SIG-M5 treated with dmso at 0.1 percent for 504 hours (cell line): Measurements from ENCODE around the gene NTF3.

ENCODE experiments used
- DNase-seq: peaks from one replicate; lab custom pipeline; 2025; ENCODE audit not compliant: unreplicated experiment; lab: John Stamatoyannopoulos, UW

NTF3 gene

DNA sequence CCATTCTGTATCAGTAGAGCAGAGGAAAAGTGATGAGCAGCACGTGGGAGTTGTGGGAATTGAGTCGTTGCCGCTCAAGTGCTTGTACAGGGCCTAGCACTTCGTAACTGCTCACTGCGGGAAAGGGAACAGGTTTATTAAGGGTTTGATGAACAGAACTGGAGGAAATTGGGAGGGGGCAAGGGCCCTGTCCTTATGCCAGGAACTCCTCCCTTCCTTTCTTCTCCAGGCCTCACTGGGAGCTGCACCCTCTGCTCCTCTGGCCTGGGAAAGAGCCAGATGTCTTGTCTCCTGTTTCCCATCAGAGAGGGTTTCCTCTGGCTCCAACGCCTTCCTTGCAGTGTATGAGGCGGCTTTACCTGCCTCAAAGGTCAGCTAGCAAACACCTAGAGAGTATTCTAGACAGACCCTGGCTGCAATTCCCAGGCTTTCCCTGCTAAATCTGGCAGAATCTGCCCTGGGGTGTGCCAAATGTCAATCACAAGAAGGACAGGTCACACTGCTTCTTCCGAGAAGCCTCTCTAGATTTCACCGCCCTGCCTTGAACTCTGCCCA is 78.4 kb downstream of the NTF3 start:
- no peak for DNase-seq

DNA sequence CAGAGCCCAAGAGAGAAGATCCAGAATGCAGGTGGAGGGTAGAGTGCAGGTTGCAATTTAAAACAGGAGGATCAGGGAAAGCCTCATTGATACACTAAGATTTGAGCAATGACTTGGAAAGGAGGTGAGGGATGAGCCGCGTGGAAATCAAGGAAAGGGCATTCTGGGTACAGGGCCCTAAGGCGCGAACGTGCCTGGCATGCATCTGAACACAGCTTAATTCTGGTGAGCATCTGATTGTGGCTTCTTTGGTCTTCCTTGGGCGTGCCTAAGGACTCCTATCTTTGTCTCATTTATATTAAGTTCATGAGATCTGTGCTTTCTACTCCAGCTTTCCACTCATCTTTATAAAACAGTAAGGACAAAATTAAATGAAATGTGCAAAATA is 79.3 kb downstream of the NTF3 start:
- no peak for DNase-seq

DNA sequence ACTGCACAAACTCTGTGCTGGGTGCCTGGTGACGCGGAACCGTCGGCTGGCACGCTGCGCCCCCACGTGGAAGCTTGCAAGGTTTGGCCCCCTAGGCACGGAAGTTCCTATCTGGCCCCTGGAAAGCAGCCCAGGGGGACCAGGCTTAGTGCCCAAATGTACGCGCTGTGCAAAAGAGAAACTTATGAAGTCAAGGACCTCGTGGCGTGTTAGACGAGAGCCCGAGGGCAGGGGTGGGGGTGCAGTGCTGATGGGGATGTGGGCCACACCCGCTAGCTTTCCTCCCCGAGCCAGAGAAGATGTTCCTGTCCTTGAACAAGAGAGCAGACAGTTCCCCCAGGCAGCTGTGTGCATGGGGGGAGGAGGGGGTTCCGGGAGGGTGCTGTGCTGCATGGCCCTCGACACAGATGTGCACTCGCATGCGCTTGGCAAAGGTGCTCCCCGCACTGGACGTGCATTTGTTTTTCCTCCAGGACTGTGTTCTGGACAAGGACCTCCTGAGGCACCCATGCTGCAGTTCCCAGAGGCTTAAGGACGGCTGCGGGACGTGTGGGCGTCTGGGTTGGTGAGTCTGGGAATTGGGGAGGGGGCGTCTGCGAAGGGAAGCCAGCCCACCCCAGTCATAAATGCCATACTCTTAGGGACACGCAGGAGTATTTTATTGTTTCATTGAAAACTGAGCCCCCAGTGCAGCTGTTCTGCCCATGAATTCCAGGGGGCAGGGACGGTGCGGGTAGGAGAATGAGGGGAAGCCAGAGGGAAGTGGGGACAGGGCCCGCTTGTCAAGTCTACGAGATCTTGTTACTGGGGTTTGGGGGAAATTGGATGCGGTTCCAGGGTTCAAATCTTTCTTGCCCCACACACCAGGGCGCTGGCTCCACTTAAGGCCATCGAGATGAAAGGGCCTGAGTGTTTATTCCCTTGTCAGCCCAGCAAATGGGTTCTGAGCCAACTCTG is 80.0 kb downstream of the NTF3 start:
- no peak for DNase-seq

DNA sequence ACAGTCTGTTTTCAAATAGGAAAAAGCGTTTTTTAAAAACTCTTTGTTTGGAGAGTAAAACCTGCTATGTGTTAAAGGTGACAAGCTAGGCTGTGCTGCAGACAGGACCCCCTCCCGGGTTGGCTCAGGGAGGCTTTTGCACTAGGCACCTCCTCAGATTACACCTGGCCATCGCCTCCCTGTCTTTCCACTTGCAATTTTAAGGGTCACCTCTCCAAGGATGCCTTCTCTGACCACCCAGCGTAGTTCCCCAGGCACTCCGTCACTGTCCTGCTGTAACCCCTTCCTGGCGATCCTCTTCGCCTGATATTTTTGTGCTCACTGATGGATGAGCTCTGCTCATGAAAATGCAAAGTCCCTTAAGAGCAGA is 80.7 kb downstream of the NTF3 start:
- no peak for DNase-seq

DNA sequence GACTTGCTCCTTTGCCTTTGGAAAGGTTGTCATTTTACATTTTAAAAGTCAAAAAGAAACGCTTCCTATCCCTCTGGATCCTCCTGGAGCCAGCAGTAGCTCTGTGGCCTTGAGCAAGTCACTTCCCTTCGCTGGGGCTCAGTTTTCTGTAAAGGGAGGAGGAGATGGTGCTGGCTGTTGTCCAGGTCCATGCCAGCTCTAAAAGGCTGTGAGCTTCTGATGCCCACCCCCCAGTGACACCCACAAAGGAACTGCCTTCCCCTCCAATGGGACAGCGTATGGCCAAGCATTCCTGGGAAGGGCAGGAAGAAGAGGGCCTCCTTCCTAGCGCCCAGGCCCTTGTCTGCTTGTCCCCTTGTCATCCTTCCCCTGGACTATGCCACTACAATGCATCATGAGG is 81.5 kb downstream of the NTF3 start:
- DNase-seq, result no peak

DNA sequence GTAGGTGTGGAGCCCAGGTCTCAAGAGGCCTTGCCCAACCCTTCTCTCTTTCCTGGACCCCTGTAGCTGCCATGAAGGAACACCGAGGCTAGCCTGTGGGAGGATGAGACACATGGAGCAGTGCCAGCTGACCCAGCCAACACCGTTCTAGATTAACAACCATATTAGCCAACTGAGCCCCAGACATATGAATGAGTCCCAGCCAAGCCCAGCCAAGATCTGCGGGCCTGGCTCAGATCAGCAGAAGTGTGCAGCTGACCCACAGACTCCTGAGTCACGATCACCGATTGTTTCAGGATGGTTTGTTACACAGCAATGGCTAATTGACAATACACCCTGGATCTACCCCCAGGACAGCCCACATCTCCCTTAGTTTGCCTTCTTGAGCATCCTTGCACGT is 82.1 kb downstream of the NTF3 start:
- DNase-seq, result no peak

DNA sequence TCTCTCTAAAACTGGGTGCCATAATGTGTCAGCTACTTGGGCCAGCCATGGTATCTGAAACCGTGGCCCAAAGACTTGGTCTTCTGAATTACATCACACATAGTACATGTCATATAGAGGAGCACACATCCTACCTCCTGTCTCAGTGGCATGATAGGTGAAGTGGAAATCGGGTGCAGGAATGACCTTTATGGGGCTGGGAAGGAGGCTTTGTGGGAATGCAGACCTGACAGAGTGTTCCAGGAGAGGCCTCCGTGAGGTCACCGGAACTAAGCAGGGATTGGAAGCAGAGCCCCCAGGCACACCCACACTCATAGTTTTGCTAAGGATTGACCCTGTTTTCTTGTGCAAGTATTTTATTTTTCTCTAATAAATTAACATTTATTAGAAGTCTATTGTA is 82.6 kb downstream of the NTF3 start:
- DNase-seq, result no peak

DNA sequence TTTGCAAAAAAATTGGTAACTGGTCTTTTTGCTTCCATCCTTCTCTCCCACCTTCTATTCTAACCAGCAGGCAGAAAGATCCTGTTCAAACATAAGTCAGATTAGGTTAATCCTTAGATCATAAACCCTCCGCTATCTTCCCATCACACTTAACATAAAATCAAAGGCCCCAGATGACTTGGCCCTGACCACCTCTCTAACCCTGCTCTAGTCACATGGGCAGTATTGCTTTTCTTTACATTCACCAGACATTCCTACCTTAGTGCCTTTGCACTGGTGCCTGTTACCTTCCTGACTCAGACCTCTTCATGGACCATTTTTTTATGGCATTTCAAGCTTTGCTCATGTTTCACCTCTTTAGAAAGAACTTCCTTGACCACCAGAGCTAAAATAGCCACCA is 83.5 kb downstream of the NTF3 start:
- DNase-seq, result no peak

DNA sequence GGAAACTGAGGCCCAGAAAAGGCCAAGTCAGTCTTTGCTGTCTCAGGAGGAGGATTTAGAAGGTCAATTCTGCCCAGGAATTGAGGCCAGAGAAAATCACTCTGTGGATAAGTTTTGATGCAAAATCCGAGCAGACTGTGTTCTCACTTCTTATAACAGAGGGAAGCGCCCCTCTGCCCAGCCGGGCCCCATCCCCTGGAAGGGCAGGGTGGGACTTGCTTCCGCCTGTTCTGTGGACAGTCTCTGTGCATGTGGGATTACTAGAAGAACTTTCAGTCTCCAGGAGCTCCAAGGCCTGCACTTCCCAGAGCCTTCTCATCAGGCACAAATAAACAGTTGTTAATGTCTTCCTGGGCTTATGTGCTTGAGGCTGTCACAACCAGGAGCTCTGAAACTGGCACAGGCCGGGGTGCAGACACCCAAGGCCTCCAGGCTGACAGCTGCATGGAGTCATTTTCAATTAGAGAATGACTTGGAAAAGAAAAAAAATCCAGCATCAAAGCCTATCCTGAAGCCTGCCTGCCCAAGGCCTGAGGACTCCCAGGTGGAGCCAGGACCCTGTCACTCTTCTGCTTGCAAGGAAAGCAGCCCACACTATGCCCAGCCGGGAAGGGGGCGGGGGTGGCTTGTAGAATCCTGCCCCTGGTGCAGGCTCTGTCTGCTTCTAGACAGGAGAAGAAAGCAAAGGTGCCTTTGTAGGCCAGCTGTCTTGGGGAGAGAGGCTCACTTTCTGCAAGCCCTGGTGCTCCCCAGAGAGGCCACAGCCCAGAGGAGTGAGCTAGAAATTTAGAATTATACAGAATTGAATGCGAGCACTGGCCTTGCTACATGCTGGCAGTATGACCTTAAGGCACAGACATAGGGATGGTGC is 84.7 kb downstream of the NTF3 start:
- no peak for DNase-seq

DNA sequence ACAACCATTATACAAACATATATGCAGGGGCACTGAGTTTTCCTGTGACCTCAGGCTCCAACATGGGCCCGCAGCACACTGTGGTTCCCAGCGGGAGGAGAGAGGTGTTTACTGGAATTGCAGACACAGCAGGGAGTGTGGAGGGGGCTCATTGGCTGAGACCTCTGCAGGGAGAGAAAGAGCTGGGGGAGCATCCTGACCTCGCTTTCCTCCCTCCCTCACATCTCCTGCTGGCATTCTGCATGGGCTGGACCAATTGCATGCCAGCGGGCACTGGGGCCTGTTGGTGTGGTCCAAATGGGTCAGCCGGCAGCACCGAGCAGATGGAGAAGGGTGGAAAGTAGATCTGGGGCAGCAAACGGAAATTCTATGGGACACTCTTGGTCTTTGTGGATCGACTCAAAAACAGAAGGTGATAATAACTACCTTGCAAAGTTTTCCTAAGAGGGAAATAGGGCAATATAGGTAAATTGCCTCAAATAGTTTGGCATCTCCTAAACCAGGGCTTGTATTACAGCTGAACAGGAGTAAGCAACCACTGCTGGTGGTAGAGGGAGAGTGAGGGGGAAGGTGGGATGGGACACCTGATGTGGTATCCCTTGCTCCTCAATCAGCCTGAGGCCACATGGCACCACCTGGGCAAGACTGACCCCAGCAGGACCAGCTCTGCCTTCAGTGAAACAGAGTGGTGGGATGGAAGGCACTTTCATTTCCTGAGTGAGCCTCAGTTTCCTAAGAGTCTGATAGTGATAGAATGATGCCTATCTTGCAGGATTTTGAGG is 86.9 kb downstream of the NTF3 start:
- DNase-seq, result no peak

DNA sequence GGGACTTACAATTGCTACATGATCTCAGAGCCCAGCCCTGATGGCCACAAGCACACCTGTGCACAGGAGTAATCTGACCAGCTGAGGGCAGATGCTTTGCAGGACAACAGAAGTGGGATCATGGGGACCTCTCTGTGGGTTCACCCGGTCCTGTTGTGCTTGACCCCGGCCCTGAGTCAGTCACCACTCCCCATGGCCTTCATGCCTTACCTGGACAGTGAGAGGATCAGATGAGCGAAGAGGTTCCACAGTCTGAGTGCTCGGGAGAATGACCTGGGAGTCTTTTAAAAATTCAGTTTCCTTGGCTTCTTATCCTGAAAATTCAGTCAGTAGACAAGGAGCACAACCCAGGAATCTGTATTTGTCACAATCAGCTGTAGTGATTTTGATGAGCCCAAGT is 88.1 kb downstream of the NTF3 start:
- DNase-seq, result no peak

DNA sequence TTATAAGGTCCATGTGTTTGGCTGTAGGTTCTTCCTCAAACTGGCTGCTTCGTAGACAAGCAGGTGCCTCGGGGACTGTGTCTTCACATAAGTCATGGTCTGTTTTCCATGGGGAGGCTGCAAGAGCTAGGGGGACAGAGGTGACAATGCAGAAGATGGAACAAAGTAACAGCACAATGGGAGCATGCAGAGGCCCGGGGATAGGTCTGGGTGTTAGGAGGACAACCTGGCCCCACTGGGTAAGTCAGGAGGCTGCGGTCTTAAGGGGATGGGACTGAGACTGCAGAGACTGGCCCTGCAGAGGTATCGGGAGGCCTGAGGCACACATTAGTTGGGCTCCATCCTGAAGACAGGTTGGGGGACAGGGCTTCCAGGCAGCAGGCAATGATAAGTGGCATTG is 88.9 kb downstream of the NTF3 start:
- DNase-seq, result no peak

DNA sequence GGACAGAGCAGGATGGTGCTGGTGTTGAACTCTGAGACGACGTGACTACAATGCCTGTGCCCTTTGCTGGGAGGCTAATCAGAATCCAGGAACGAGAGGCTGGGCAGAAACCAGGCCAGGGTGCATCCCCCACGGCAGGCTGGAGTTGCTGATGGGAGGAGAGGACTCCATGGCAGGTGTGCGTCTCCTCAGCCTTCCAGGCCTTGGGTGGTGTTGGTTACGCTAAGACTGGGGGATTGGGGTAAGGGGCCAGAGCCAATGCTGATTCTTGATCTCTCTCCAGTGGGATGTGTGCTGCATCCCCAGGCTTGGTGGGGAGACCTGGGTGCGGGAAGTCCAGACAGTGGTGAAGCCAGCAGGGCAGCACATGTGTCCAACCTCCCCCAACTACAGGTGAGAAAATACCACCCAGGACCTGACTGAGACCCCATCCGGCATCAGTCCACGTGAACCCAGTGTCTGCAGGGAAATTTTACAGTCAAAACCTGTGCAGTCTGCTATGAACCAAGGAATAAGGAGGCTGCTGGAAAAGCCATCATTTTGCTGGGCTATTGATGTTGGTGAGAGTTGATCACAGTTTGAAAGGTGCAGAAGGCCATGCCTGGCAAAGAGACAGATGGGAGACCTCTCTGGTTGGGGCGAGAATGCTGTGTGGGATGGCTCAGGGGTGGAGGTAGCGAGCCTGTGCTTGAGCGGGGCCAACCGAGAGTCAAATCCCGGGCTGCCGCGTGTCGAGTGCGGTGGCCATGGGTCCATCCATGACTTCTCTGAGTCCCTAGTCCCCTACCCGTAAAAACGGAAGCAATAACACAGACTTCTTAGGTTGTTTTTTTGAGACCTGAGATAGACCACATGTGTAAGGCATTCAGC is 89.8 kb downstream of the NTF3 start:
- DNase-seq, result no peak

DNA sequence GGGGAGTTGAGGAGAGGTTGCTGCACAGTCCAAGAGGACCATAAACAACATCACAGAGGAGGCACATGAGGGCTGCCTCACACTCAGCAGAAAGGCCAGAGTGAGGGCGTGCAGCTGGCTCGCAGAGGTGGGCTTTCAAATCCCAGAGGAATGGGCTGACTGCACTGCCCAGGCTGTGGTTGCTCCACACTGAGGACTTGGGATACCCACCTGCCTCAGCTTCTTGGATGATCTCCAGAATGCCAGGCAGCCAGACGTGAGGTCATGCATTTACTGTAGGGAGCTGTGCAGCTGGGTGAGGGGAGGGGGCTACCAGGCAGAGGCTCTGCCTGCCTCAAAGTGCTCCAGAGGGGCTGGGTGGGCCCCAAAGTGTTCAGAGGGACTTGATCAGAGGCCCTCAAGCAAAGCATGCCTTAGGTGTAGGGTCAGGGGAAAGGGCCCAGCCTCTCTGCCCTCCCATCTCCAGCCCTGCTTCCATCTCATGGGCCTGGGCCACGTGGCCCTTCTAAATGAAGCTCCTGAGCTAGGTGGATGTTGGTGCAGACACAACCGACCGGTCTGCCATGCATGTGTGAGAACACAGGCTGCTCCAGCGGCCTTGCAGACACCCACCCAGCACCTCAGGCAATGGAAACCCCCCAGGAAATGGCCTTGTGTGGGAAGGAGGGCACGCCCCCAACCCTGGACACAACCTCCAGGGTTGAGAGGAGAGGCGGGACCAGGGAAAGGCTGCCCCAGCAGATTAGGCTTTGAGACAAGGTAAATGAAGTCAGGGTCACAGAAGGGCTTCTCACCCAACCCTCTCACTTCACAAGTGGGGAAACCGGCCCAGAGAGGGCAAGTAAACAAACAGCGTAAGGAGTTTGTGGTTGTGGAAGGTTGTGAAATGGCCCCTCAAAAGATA is 90.8 kb downstream of the NTF3 start:
- DNase-seq, result no peak

DNA sequence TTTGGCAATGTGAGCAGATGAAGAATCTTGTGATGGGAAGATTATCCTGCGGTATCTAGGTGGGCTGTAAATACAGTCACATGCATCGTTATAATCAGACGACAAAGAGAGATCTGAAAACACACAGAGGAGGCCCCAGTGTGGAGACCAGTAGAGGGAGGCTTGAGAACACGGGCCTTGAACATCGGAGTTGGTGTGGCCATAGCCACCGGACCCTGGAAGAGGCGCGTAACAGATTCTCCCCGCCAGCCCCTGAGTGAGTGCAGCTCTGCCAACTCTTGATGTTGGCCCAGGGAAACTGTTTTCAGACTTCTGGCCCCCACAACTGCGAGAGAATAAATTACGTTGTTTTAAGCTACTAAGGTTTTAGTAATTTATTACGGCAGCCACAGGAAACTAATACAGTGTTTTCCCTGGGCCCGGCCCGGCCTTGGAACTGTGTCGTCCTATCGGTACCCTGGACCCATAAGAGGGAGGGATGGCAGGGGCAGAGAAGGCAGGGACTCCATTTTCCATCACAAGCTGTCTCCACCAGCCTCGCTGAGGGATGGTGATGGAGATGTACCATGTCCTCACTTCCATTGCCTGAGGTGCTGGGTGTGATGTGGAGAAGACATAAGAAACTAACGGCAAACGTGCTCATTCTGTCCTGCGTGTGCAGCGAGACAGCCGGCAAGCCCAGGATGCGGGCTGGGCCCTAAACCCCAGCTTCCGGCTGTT is 91.6 kb downstream of the NTF3 start:
- DNase-seq, result no peak

DNA sequence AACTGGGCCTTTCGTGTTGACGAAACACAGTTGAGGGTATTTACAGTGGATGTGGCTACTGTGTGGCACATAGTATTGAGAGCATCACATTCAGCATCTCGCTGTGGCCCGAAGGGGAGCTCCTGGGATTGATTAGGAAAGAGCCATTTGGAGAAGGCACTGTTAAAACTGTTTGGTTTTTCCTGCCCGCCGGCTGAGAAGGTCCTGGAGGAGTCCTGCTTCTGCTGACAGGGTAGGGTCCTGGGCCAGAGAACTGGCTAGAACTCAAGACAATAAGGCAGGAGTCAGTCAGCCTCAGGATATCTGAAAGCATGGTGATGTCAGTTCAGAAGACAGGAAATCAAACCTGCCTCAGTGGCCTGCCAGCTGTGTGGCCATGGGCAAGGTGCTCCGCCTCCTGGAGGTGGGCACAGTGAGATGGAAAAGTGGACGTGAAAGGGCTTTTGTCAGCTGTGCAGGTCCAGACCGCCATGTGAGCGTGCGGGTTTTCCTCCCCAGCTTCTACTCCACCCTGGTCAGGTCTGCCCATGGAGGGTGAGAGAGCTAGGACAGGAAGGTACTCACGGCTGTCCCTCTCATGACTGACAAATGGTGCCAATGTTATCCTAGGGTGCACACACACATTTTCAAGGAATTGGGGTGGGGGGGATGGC is 92.3 kb downstream of the NTF3 start:
- DNase-seq, result no peak

DNA sequence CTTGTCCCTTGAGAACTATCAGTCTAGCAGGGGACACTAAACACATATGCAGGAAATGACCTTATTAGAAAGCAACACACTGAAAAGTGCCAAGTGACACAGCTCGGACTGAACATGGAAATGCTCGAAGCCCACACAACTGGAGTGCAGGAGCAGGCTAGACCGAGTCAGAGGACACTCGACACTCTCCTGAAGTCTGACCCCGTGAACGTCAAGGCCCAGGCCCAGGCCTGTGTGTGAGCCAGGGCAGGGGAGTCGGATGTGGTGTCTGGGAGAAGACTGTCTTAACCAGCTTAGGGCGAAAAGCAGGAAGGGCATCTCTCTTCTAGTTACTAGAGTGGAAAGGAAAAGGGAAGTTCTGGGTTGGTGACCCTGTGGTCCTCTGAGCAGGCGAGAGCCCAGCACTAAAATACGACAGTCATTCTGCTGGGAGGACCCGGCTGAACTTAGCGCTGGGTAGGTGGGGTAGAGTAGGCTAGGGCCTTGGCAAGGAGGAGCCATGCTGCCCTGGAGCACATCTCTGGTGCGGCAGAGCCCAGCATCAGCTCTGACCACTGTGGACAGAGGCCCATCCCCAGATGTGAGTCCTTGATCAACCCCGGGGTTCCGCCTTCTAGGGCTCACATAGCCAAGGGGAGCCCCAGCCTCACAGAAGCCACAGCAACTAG is 93.0 kb downstream of the NTF3 start:
- DNase-seq, result no peak
